ENCODE data around the gene DCXR. TPM values are rescaled to one million over a fixed set of nuclear protein-coding genes. Genes with fewer than 3 reads are reported as not detected.

DCXR gene
- total RNA-seq, 1 experiment from 2014 or later = 306 TPM

DNA sequence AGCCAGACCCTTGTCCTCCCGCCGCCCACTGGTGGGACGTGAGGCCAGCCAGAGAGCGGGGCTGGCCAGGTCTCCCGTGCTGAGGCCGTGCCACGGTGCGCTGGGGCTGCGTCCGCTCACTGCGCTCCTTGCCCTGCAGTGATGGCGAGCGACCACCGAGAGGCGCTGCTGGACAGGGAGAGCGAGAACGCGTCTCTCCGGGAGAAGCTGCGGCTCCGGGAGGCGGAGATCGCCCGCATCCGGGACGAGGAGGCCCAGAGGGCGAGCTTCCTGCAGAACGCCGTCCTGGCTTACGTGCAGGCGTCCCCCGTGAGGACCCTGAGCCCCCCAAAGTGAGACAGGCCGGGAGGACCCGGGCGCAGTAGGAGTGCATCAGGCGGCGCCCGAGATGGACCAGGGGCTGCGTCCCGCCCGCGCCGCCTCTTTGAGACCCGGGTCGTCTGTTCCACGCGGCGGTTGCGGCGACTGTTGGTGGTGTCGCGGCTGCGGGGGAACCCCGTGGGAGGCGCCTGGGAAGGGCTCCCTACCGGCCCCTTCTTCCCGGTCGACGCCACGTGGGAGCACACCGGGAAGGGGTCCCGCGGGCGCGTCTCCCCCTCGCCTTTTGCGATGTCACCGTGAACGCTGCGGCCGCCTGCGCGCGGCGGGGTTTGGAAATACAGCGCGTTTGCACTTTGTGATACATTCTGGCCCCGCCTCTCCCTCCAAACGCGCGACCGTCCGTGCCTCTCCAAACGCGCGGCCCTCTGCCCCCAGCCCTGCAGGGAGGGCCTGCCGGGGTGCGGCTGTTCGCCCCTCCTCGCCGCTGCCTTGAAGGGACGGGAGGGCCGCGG, 6.8 kb downstream of the DCXR start (continued):
- TF ChIP-seq, protein P1, sequence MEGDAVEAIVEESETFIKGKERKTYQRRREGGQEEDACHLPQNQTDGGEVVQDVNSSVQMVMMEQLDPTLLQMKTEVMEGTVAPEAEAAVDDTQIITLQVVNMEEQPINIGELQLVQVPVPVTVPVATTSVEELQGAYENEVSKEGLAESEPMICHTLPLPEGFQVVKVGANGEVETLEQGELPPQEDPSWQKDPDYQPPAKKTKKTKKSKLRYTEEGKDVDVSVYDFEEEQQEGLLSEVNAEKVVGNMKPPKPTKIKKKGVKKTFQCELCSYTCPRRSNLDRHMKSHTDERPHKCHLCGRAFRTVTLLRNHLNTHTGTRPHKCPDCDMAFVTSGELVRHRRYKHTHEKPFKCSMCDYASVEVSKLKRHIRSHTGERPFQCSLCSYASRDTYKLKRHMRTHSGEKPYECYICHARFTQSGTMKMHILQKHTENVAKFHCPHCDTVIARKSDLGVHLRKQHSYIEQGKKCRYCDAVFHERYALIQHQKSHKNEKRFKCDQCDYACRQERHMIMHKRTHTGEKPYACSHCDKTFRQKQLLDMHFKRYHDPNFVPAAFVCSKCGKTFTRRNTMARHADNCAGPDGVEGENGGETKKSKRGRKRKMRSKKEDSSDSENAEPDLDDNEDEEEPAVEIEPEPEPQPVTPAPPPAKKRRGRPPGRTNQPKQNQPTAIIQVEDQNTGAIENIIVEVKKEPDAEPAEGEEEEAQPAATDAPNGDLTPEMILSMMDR (IDR thresholded peaks at IDR 0.05 in 2 of 3, conservative IDR thresholded peaks at IDR 0.05 in 1 of 3; ENCODE audit: borderline replicate concordance in 1 of 3, insufficient read depth in 1 of 3, low read depth in 2 of 3, low read length in 2 of 3) = peak; percentile 53 to 94 (median 76)
- TF ChIP-seq RAD21 (IDR thresholded peaks at IDR 0.05; ENCODE audit: low read depth) (peak; percentile 99), ZFX (IDR thresholded peaks at IDR 0.05) (peak; percentile 43; the same call in 1 of the 2 replicates), FOSL1 (IDR thresholded peaks at IDR 0.05; ENCODE audit: low read depth) (no peak), EZH2 (IDR thresholded peaks at IDR 0.05) (no peak)
- TF ChIP-seq, protein P2, sequence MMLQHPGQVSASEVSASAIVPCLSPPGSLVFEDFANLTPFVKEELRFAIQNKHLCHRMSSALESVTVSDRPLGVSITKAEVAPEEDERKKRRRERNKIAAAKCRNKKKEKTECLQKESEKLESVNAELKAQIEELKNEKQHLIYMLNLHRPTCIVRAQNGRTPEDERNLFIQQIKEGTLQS (IDR thresholded peaks at IDR 0.05) = no peak

DNA sequence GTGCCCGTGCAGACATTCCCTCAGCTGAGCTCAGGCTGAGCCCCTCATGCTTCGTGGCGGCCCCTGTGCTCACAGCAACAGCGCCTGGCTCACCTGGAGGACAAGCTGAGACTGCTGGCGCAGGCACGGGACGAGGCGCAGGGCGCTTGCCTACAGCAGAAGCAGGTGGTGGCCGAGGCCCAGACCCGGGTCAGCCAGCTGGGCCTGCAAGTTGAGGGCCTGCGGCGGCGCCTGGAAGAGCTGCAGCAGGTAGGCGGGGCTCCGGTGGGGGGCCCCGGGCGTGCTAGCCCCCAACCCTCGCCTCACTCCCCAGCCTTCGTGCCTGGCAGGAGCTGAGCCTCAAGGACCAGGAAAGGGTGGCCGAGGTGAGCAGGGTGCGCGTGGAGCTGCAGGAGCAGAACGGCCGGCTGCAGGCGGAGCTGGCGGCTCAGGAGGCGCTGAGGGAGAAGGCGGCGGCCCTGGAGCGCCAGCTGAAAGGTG, 7.5 kb downstream of the DCXR start:
- ATAC-seq = 0 out of 2 replicates have a peak, but pooled peaks have one; percentile 0
- no peaks in the 10 kb centered on the region for H3K9me3 ChIP-seq (ENCODE audit: control insufficient read depth in 1 of 2, insufficient read depth in 1 of 2, low read depth in 1 of 2, low read length in 2 of 2)
- intact Hi-C loops (cut with micrococcal nuclease) = loop anchor here (1.0 to 10.0 kb wide), 5 partner anchors 124 to 385 kb away; partner anchors contain the start of genes HEXD and OGFOD3
- POLR2A ChIA-PET = interaction anchor here (1.0 to 1.8 kb wide), 5 partner anchors 8 to 199 kb away, joined by 3 to 4 read pairs (median 3); partner anchors contain the start of genes DCXR and SLC16A3
- H3K36me3 ChIP-seq (ENCODE audit: control insufficient read depth in 1 of 2, insufficient read depth in 2 of 2, low read length in 2 of 2) = peaks cover 0 to under 1% of the 10 kb centered on the region in 2 experiments; a peak in 1 of 4 replicates
- H3K9ac ChIP-seq (ENCODE audit: low read length) = peak overlapping the region; percentile 73
- H3K4me1 ChIP-seq (ENCODE audit: control insufficient read depth in 1 of 2, insufficient read depth in 2 of 2, low read length in 2 of 2) = peaks cover 10 to 43% of the 10 kb centered on the region in 2 experiments; a peak in 3 of 4 replicates
- H3K27me3 ChIP-seq (ENCODE audit: insufficient read depth, low read length) = no peaks in the 10 kb centered on the region
- DNase-seq (ENCODE audit: low read depth, low spot score) = no peak
- H3K9me2 ChIP-seq (ENCODE audit: insufficient read depth) = no peaks in the 10 kb centered on the region
- H3K4me2 ChIP-seq (ENCODE audit: low read length) = peak overlapping the region; percentile 99
- CTCF ChIA-PET = interaction anchor here (0.8 to 3.0 kb wide), 17 partner anchors 9 to 746 kb away, joined by 3 to 39 read pairs (median 3); partner anchors contain the start of genes CENPX, FASN, LRRC45 and PYCR1
- H3K4me3 ChIP-seq (replicated peaks in 1 of 2; ENCODE audit: low read depth in 1 of 2, low read length in 2 of 2) = peak overlapping the region; percentile 62 to 71; a peak in 2 of 4 replicates
- RAD21 ChIA-PET (ENCODE audit: low non-redundant PET in 1 of 2, low total read pairs in 2 of 2, uncharacterized antibody in 2 of 2, unreplicated experiment in 2 of 2) = interaction anchor here (0.5 to 0.9 kb wide), 2 partner anchors 10 to 76 kb away, joined by 3 to 4 read pairs; no protein-coding TSS in a partner anchor
- no peak overlapping the region for H2AFZ ChIP-seq (ENCODE audit: low read depth, low read length, poor library complexity, severe bottlenecking)
- no TSS peak for BruUV-seq (replicated peaks)
- peaks cover 10% of the 10 kb centered on the region; the same call in 1 of the 2 replicates for H3K79me2 ChIP-seq (ENCODE audit: insufficient read depth, low read length)
- H3K27ac ChIP-seq (ENCODE audit: low read depth, low read length) = peak overlapping the region; percentile 93
- H4K20me1 ChIP-seq (ENCODE audit: insufficient read depth) = no peaks in the 10 kb centered on the region
- TF ChIP-seq YY1 (IDR thresholded peaks at IDR 0.05; ENCODE audit: extremely low read depth, insufficient replicate concordance, low read depth, low read length) (no peak), POLR2A (IDR thresholded peaks at IDR 0.05; ENCODE audit: borderline replicate concordance, extremely low read depth, insufficient read depth, insufficient read length) (no peak), TCF7L2 (IDR thresholded peaks at IDR 0.05; ENCODE audit: borderline replicate concordance, extremely low read depth, insufficient read depth, insufficient read length) (no peak), JUND (IDR thresholded peaks at IDR 0.05) (no peak), CEBPB (IDR thresholded peaks at IDR 0.05; ENCODE audit: low read depth) (no peak), EGR1 (IDR thresholded peaks at IDR 0.05; ENCODE audit: low read depth) (no peak), POLR2AphosphoS5 (IDR thresholded peaks at IDR 0.05; ENCODE audit: low read depth, low read length) (no peak), ELF1 (IDR thresholded peaks at IDR 0.05; ENCODE audit: borderline replicate concordance, low read depth) (no peak), CBX3 (IDR thresholded peaks at IDR 0.05; ENCODE audit: low read depth) (no peak), SP1 (IDR thresholded peaks at IDR 0.05; ENCODE audit: low read depth) (no peak), ZNF274 (IDR thresholded peaks at IDR 0.05; ENCODE audit: low read depth, low read length) (no peak)
- TF ChIP-seq, protein P3, sequence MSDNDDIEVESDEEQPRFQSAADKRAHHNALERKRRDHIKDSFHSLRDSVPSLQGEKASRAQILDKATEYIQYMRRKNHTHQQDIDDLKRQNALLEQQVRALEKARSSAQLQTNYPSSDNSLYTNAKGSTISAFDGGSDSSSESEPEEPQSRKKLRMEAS (IDR thresholded peaks at IDR 0.05) = no peak
- TF ChIP-seq, protein P2 (IDR thresholded peaks at IDR 0.05) = no peak
